Mucosa of rectum (tissue), 2 donors: ENCODE results near the gene GPC1.

ENCODE experiments used
- H3K27ac ChIP-seq, 2 donors: one replicate each; pipeline ENCODE4 v1.7.0; 2013; ENCODE audit warnings: inconsistent platforms in 2 of 2, low read depth in 2 of 2, low read length in 2 of 2
- H3K27me3 ChIP-seq, 2 donors: one replicate each; pipeline ENCODE4 v1.7.0; 2013; ENCODE audit warnings: low read length in 2 of 2; ENCODE audit not compliant: control insufficient read depth in 2 of 2, insufficient read depth in 2 of 2
- H3K36me3 ChIP-seq, 2 donors: one replicate each; pipeline ENCODE4 v1.7.0; 2013; ENCODE audit warnings: low read length in 2 of 2; ENCODE audit not compliant: control insufficient read depth in 2 of 2, insufficient read depth in 2 of 2
- H3K4me1 ChIP-seq, 2 donors: one replicate each; pipeline ENCODE4 v1.7.0; 2013; ENCODE audit warnings: low read length in 2 of 2, mild to moderate bottlenecking in 1 of 2; ENCODE audit not compliant: control insufficient read depth in 2 of 2, insufficient read depth in 2 of 2
- H3K4me3 ChIP-seq, 2 donors: one replicate each; pipeline ENCODE4 v1.7.0; 2013; ENCODE audit warnings: low read length in 2 of 2
- H3K9ac ChIP-seq, 2 donors: one replicate each; pipeline ENCODE4 v1.7.0; 2013; ENCODE audit warnings: low read length in 2 of 2, low read depth in 1 of 2, mild to moderate bottlenecking in 1 of 2
- H3K9me3 ChIP-seq, 2 donors: one replicate each; pipeline ENCODE4 v1.7.0; 2013; ENCODE audit warnings: low read length in 2 of 2; ENCODE audit not compliant: control insufficient read depth in 2 of 2
- donor health status: healthy.
- donor health status: Normal muscosa, but diverticular disease.

The GPC1 gene

GRCh38 chr2:240425236-240425615 is 10.2 kb upstream of the GPC1 start:
- H3K36me3 ChIP-seq, result no peaks in the 10 kb centered on the region
- H3K27ac ChIP-seq, result no peak overlapping the region
- peaks cover 0 to 6% of the 10 kb centered on the region in 2 donors for H3K9me3 ChIP-seq
- no peak overlapping the region for H3K9ac ChIP-seq
- H3K4me1 ChIP-seq, result no peaks in the 10 kb centered on the region
- H3K4me3 ChIP-seq, result no peak overlapping the region
- H3K27me3 ChIP-seq, result no peaks in the 10 kb centered on the region

GRCh38 chr2:240425697-240426096 is 9.8 kb upstream of the GPC1 start:
- H3K9ac ChIP-seq, result no peak overlapping the region
- no peaks in the 10 kb centered on the region for H3K36me3 ChIP-seq
- no peaks in the 10 kb centered on the region for H3K4me1 ChIP-seq
- peaks cover 0 to 6% of the 10 kb centered on the region in 2 donors for H3K9me3 ChIP-seq
- no peaks in the 10 kb centered on the region for H3K27me3 ChIP-seq
- no peak overlapping the region for H3K27ac ChIP-seq
- no peak overlapping the region for H3K4me3 ChIP-seq

GRCh38 chr2:240426845-240427721 is 8.4 kb upstream of the GPC1 start:
- H3K27me3 ChIP-seq, result no peaks in the 10 kb centered on the region
- no peak overlapping the region for H3K4me3 ChIP-seq
- H3K4me1 ChIP-seq, result no peaks in the 10 kb centered on the region
- no peak overlapping the region for H3K27ac ChIP-seq
- H3K9me3 ChIP-seq, result no peaks in the 10 kb centered on the region
- no peaks in the 10 kb centered on the region for H3K36me3 ChIP-seq
- no peak overlapping the region for H3K9ac ChIP-seq

- H3K9ac ChIP-seq, result no peak overlapping the region
- H3K27me3 ChIP-seq, result no peaks in the 10 kb centered on the region
- no peak overlapping the region for H3K27ac ChIP-seq
Observed at GRCh38 chr2:240427729-240428128, 7.7 kb upstream of the GPC1 start.

GRCh38 chr2:240428245-240428644 is 7.2 kb upstream of the GPC1 start:
- Histone ChIP-seq H3K9me3 (no peaks in the 10 kb centered on the region), H3K9ac (no peak overlapping the region), H3K4me3 (no peak overlapping the region), H3K27me3 (no peaks in the 10 kb centered on the region), H3K36me3 (no peaks in the 10 kb centered on the region), H3K27ac (no peak overlapping the region), H3K4me1 (no peaks in the 10 kb centered on the region)

More at GRCh38 chr2:240427729-240428128, 7.7 kb upstream of the GPC1 start:
- Histone ChIP-seq H3K9me3 (no peaks in the 10 kb centered on the region), H3K4me1 (no peaks in the 10 kb centered on the region), H3K36me3 (no peaks in the 10 kb centered on the region), H3K4me3 (no peak overlapping the region)

GRCh38 chr2:240429341-240429871 is 6.1 kb upstream of the GPC1 start:
- Histone ChIP-seq H3K9me3 (no peaks in the 10 kb centered on the region), H3K9ac (no peak overlapping the region), H3K36me3 (no peaks in the 10 kb centered on the region), H3K27ac (no peak overlapping the region), H3K27me3 (no peaks in the 10 kb centered on the region), H3K4me1 (peaks cover 0 to under 1% of the 10 kb centered on the region in 2 donors), H3K4me3 (no peak overlapping the region)

- no peaks in the 10 kb centered on the region for H3K36me3 ChIP-seq
- H3K9ac ChIP-seq, result no peak overlapping the region
- H3K27ac ChIP-seq, result no peak overlapping the region
- H3K9me3 ChIP-seq, result no peaks in the 10 kb centered on the region
- no peaks in the 10 kb centered on the region for H3K27me3 ChIP-seq
- no peak overlapping the region for H3K4me3 ChIP-seq
- H3K4me1 ChIP-seq, result peaks cover 2 to 5% of the 10 kb centered on the region in 2 donors
Observed at GRCh38 chr2:240429872-240430491, 5.5 kb upstream of the GPC1 start.

- no peak overlapping the region for H3K9ac ChIP-seq
- H3K4me1 ChIP-seq, result peaks cover 2 to 5% of the 10 kb centered on the region in 2 donors
Observed at GRCh38 chr2:240430595-240430994, 4.9 kb upstream of the GPC1 start.

GRCh38 chr2:240431271-240431660 is 4.2 kb upstream of the GPC1 start:
- Histone ChIP-seq H3K9me3 (no peaks in the 10 kb centered on the region), H3K4me3 (no peak overlapping the region), H3K36me3 (no peaks in the 10 kb centered on the region), H3K27ac (no peak overlapping the region), H3K9ac (no peak overlapping the region), H3K27me3 (no peaks in the 10 kb centered on the region), H3K4me1 (peaks cover 2 to 5% of the 10 kb centered on the region in 2 donors)

More at GRCh38 chr2:240430595-240430994, 4.9 kb upstream of the GPC1 start:
- H3K4me3 ChIP-seq, result no peak overlapping the region
- H3K36me3 ChIP-seq, result no peaks in the 10 kb centered on the region
- no peaks in the 10 kb centered on the region for H3K27me3 ChIP-seq
- no peak overlapping the region for H3K27ac ChIP-seq
- H3K9me3 ChIP-seq, result no peaks in the 10 kb centered on the region
